ENCODE results near the gene DRP2. TPM values are rescaled to one million over a fixed set of nuclear protein-coding genes. Genes with fewer than 3 reads are reported as not detected.
"Not testable (repeated sequence)": the region's sequence is repeated elsewhere in the genome, so short reads cannot be mapped to it uniquely, and the experiment has no call there.

The DRP2 gene
- 1 to 10 TPM in 1 of 4 donors, under 1 TPM in 1, not detected in 2; 0.19 to 2.5 TPM for total RNA-seq

GRCh38 chrX:101219116-101219863 lies at the start of gene DRP2:
Gene DRP2 (plus strand): TSS chrX:101219786. CDS start chrX:101231648, 11,862 bp downstream.
- Histone ChIP-seq H3K27me3 (no peaks in the 10 kb centered on the region), H3K36me3 (no peaks in the 10 kb centered on the region), H3K4me3 (no peak within 1 kb of the TSS), H3K27ac (no peak within 1 kb of the TSS), H3K4me1 (no peaks in the 10 kb centered on the region), H3K9me3 (no peaks in the 10 kb centered on the region)
- no peak for TF ChIP-seq CTCF (IDR thresholded peaks at IDR 0.05)
- no peak for TF ChIP-seq POLR2A (IDR thresholded peaks at IDR 0.05)
- no peak for DNase-seq

- no peaks in the 10 kb centered on the region for H3K36me3 ChIP-seq
- H3K9me3 ChIP-seq: no peaks in the 10 kb centered on the region
- no peaks in the 10 kb centered on the region for H3K27me3 ChIP-seq
- H3K4me3 ChIP-seq: no peak overlapping the region
- TF ChIP-seq POLR2A (IDR thresholded peaks at IDR 0.05): no peak
- no peak for TF ChIP-seq CTCF (IDR thresholded peaks at IDR 0.05)
- H3K27ac ChIP-seq: no peak overlapping the region
- no peaks in the 10 kb centered on the region for H3K4me1 ChIP-seq
- DNase-seq: no peak
Observed at GRCh38 chrX:101171883-101172400, 47.6 kb upstream of the DRP2 start.

- TF ChIP-seq CTCF (IDR thresholded peaks at IDR 0.05): no peak
- no peak for TF ChIP-seq POLR2A (IDR thresholded peaks at IDR 0.05)
- no peaks in the 10 kb centered on the region for H3K27me3 ChIP-seq
- no peak for DNase-seq
- no peak overlapping the region for H3K27ac ChIP-seq
- H3K4me1 ChIP-seq: no peaks in the 10 kb centered on the region
- H3K4me3 ChIP-seq: no peak overlapping the region
- H3K9me3 ChIP-seq: no peaks in the 10 kb centered on the region
- H3K36me3 ChIP-seq: no peaks in the 10 kb centered on the region
Observed at GRCh38 chrX:101176439-101176838, 43.1 kb upstream of the DRP2 start.

- H3K4me3 ChIP-seq, DNase-seq, H3K9me3 ChIP-seq, H3K27ac ChIP-seq, H3K4me1 ChIP-seq, H3K27me3 ChIP-seq, H3K36me3 ChIP-seq: not testable (repeated sequence)
Observed at GRCh38 chrX:101184876-101185275, 34.7 kb upstream of the DRP2 start.

GRCh38 chrX:101187961-101188360 lies 31.6 kb upstream of the DRP2 start:
- H3K4me3 ChIP-seq, H3K27me3 ChIP-seq, DNase-seq, H3K36me3 ChIP-seq, H3K4me1 ChIP-seq, H3K9me3 ChIP-seq, H3K27ac ChIP-seq: not testable (repeated sequence)

GRCh38 chrX:101190736-101191135 lies 28.9 kb upstream of the DRP2 start:
- Histone ChIP-seq H3K36me3 (no peaks in the 10 kb centered on the region), H3K27ac (no peak overlapping the region), H3K4me1 (no peaks in the 10 kb centered on the region), H3K9me3 (no peaks in the 10 kb centered on the region), H3K27me3 (no peaks in the 10 kb centered on the region), H3K4me3 (no peak overlapping the region)
- no peak for DNase-seq
- no peak for TF ChIP-seq CTCF (IDR thresholded peaks at IDR 0.05)
- no peak for TF ChIP-seq POLR2A (IDR thresholded peaks at IDR 0.05)

Measured in Peyer's patch (tissue), 4 donors.